CD14-positive monocyte (primary cell): ENCODE data around the gene CNNM2. TPM values are rescaled to one million over a fixed set of nuclear protein-coding genes. Genes with fewer than 3 reads are reported as not detected.
"Not testable (repeated sequence)": the region's sequence is repeated elsewhere in the genome, so short reads cannot be mapped to it uniquely, and the experiment has no call there.

Experiments used
- DNase-seq, 3 donors: peaks; one replicate each; pipeline ENCODE4 v3.0.0-alpha.2; 2011 to 2022
- H2AFZ ChIP-seq: 2 replicates; pipeline ENCODE4 v1.6.0; 2012; ENCODE audit warnings: mild to moderate bottlenecking, low read depth, low read length, inconsistent platforms; ENCODE audit not compliant: insufficient read depth, poor library complexity, severe bottlenecking
- H3K27ac ChIP-seq, 2 donors: 1 replicate in 1 of 2; 2 replicates in 1 of 2; pipeline ENCODE4 v1.5.1; 2012 to 2013; ENCODE audit warnings: low read length in 2 of 2, control low read depth in 1 of 2, inconsistent platforms in 1 of 2, low read depth in 1 of 2, mild to moderate bottlenecking in 1 of 2
- H3K27me3 ChIP-seq, 2 donors: one replicate each; pipeline versions ENCODE4 v1.6.0 to v1.6.1; 2011 to 2013; ENCODE audit warnings: low read length in 2 of 2; ENCODE audit not compliant: control insufficient read depth in 2 of 2, insufficient read depth in 2 of 2
- H3K36me3 ChIP-seq, 2 donors: replicated peaks in 1 of 2; 1 replicate in 1 of 2; 2 replicates in 1 of 2; pipeline versions ENCODE4 v1.5.1 to v1.6.1; 2012 to 2013; ENCODE audit warnings: low read length in 2 of 2, control low read depth in 1 of 2, inconsistent platforms in 1 of 2, mild to moderate bottlenecking in 1 of 2; ENCODE audit not compliant: insufficient read depth in 2 of 2, control insufficient read depth in 1 of 2
- H3K4me1 ChIP-seq, 2 donors: 1 replicate in 1 of 2; 2 replicates in 1 of 2; pipeline versions ENCODE4 v1.5.1 to v1.6.1; 2012 to 2013; ENCODE audit warnings: low read length in 2 of 2, control low read depth in 1 of 2, inconsistent platforms in 1 of 2, mild to moderate bottlenecking in 1 of 2, moderate library complexity in 1 of 2; ENCODE audit not compliant: insufficient read depth in 2 of 2, control insufficient read depth in 1 of 2
- H3K4me2 ChIP-seq: replicated peaks from 2 replicates; pipeline ENCODE3; 2012; ENCODE audit warnings: low read length, moderate library complexity, mild to moderate bottlenecking; ENCODE audit not compliant: poor library complexity, severe bottlenecking; ENCODE audit errors: extremely low read depth
- H3K4me3 ChIP-seq, 3 experiments: fragments of 200-600 bp in 1 of 3; sonication (generic) in 1 of 3; replicated peaks in 1 of 3; 1 replicate in 2 of 3; 2 replicates in 1 of 3; pipeline ENCODE4 v1.5.1; 2011 to 2013; ENCODE audit warnings: low read length in 3 of 3, mild to moderate bottlenecking in 3 of 3, control low read depth in 2 of 3, low read depth in 2 of 3, inconsistent platforms in 1 of 3, moderate library complexity in 1 of 3
- H3K79me2 ChIP-seq: 2 replicates; pipeline ENCODE4 v1.6.0; 2012; ENCODE audit warnings: mild to moderate bottlenecking, control low read depth, inconsistent platforms, low read length, moderate library complexity; ENCODE audit not compliant: insufficient read depth
- H3K9ac ChIP-seq: 2 replicates; pipeline ENCODE4 v1.6.0; 2017; ENCODE audit warnings: low read length, mild to moderate bottlenecking; ENCODE audit not compliant: insufficient read depth, poor library complexity, severe bottlenecking
- H3K9me3 ChIP-seq, 2 donors: replicated peaks in 1 of 2; 1 replicate in 1 of 2; 2 replicates in 1 of 2; pipeline versions ENCODE4 v1.5.1 to v1.6.1; 2012 to 2013; ENCODE audit warnings: low read length in 2 of 2, control low read depth in 1 of 2; ENCODE audit not compliant: control insufficient read depth in 1 of 2, insufficient read depth in 1 of 2
- H4K20me1 ChIP-seq: 2 replicates; pipeline ENCODE4 v1.6.0; 2012; ENCODE audit warnings: mild to moderate bottlenecking, low read length, control low read depth, moderate library complexity; ENCODE audit not compliant: insufficient read depth
- H3K27ac Mint-ChIP-seq, 7 donors: one replicate each; pipeline ENCODE4 v1.8.0; 2020; ENCODE audit warnings: mild to moderate bottlenecking in 7 of 7, mixed read lengths in 7 of 7, moderate library complexity in 6 of 7, inconsistent platforms in 2 of 7
- H3K27me3 Mint-ChIP-seq, 3 donors: one replicate each; pipeline ENCODE4 v1.8.0; 2021 to 2022; ENCODE audit warnings: low read depth in 3 of 3, mild to moderate bottlenecking in 3 of 3, mixed read lengths in 3 of 3, moderate library complexity in 3 of 3, inconsistent platforms in 1 of 3
- H3K36me3 Mint-ChIP-seq, 2 donors: one replicate each; pipeline ENCODE4 v1.8.0; 2020; ENCODE audit warnings: mixed read lengths in 2 of 2, inconsistent platforms in 1 of 2, mild to moderate bottlenecking in 1 of 2
- H3K4me1 Mint-ChIP-seq: one replicate; pipeline ENCODE4 v1.8.0; 2020; ENCODE audit warnings: mild to moderate bottlenecking, mixed read lengths
- H3K4me3 Mint-ChIP-seq, 2 donors: one replicate each; pipeline ENCODE4 v1.8.0; 2020; ENCODE audit warnings: mild to moderate bottlenecking in 2 of 2, mixed read lengths in 2 of 2, moderate library complexity in 1 of 2
- H3K9me3 Mint-ChIP-seq, 7 donors: one replicate each; pipeline ENCODE4 v1.8.0; 2020 to 2022; ENCODE audit warnings: mixed read lengths in 7 of 7, mild to moderate bottlenecking in 6 of 7, moderate library complexity in 6 of 7, inconsistent platforms in 2 of 7
- WGBS: methylation state at CpG from one replicate; pipeline ENCODE4 v1.1.5; 2013; ENCODE audit warnings: missing lambda C conversion rate; ENCODE audit not compliant: insufficient coverage; 5-methylcytosine and 5-hydroxymethylcytosine counted together
- intact Hi-C, 2 donors: fragments of 100-400 bp; cut with micrococcal nuclease; formaldehyde crosslinking; loops; one replicate each; pipeline versions ENCODE4 v1.15.0 to v1.15.1; 2023
- polyA plus RNA-seq, 3 donors: library from polyadenylated mRNA; depleted of rRNA in 1 of 3; unstranded in 2 of 3; stranded (reverse) in 1 of 3; fragments of 300-500 nt in 2 of 3; fragments of >200 nt in 1 of 3; fragmentation: Illumina TruSeq in 2 of 3; gene quantifications; 1 replicate in 2 of 3; 2 replicates in 1 of 3; pipeline ENCODE4 v1.2.3, GENCODE V29; 2012 to 2021
- TF ChIP-seq, protein P1 (sequence below): fragments of 200-600 bp; IDR thresholded peaks from one replicate; pipeline ENCODE4 v1.8.0; 2022; ENCODE audit warnings: antibody characterized with exemption, mild to moderate bottlenecking

The CNNM2 gene
- polyA plus RNA-seq, 3 donors, result 1.6 to 3.8 (median 2.2) TPM

DNA sequence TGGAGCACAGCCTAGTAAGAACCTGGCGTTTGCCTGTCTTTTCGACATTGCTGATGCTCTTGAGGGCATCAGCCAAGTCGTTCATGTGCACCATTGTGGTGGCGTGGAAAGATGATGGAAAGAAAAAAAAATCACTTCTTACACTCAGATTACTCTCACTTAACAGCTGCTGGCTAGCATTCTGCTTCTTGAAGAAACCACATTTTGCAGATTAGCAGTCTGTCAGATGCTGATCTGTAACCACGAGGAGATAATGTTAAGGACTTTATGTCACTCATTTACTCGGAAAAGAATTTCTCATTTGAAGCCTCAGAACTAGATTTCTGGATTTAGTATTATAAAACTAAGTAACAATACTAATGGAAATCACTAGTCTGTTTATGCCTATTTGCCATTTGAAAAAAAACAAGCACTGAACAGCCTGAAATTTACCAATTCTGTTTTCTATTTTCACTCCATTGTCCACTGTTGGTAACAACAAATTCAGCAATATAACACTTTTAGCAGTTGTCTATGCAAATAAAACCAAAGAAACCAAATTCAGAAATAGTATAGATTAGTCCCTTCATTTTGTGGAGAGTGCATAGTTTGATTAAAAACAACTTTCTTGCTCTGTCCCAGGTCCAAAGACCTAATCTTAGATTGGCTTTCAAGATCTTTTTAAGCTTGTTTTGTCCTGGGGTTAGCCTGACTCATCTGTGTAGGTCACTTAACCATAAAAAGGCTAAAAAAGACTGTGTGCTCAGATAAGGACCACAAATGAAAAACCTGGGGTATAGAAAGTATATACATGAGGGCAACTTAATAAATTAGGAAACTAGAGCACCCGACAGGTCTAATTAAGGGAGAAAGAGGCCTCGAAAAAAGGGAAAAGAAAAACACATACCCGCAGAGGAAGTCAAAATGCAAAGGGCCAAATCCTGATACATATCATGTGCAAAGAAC lies 207.5 kb downstream of the CNNM2 start:
- Histone ChIP-seq H3K79me2 (peaks cover 65% of the 10 kb centered on the region), H3K27me3 (no peaks in the 10 kb centered on the region), H3K4me1 (no peaks in the 10 kb centered on the region), H3K4me3 (no peak overlapping the region), H3K27ac (peak overlapping the region in 1 of 2 donors; percentile 26), H3K9me3 (no peaks in the 10 kb centered on the region), H2AFZ (no peak overlapping the region), H4K20me1 (peaks cover 72% of the 10 kb centered on the region), H3K36me3 (peaks cover 14 to 53% of the 10 kb centered on the region in 2 donors), H3K9ac (no peak overlapping the region), H3K4me2 (no peak overlapping the region)
- Mint-ChIP-seq H3K36me3 (peaks cover 26 to 56% of the 10 kb centered on the region in 2 donors), H3K9me3 (no peaks in the 10 kb centered on the region), H3K27ac (peak overlapping the region in 1 of 7 donors; percentile 6), H3K4me3 (no peak overlapping the region), H3K4me1 (peaks cover 2% of the 10 kb centered on the region), H3K27me3 (no peaks in the 10 kb centered on the region)
- WGBS, result 31% methylated on average over 3 of the region's 9 CpGs
- TF ChIP-seq, protein P1, sequence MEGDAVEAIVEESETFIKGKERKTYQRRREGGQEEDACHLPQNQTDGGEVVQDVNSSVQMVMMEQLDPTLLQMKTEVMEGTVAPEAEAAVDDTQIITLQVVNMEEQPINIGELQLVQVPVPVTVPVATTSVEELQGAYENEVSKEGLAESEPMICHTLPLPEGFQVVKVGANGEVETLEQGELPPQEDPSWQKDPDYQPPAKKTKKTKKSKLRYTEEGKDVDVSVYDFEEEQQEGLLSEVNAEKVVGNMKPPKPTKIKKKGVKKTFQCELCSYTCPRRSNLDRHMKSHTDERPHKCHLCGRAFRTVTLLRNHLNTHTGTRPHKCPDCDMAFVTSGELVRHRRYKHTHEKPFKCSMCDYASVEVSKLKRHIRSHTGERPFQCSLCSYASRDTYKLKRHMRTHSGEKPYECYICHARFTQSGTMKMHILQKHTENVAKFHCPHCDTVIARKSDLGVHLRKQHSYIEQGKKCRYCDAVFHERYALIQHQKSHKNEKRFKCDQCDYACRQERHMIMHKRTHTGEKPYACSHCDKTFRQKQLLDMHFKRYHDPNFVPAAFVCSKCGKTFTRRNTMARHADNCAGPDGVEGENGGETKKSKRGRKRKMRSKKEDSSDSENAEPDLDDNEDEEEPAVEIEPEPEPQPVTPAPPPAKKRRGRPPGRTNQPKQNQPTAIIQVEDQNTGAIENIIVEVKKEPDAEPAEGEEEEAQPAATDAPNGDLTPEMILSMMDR, result no peak
- no peak for DNase-seq
- intact Hi-C loops, result no loop called here

DNA sequence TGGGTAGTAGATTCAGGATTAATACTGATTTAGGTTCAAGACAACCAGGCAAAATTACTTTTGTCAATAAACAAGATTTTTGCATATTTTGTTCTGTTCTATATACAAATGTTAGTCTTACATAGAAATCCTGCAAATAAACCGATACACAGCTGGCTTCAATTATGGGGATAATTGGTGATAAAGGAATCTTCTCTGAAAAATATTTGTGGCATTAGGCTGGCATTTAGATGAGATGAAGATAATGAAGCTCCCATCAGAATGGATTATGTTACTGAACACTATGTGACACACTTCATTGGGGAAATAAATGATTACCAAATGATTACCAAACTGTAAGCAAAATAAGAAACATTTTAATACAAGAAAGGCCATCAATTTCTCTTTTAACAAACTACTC lies 209.1 kb downstream of the CNNM2 start:
- peaks cover 16 to 68% of the 10 kb centered on the region in 2 donors for H3K36me3 ChIP-seq
- intact Hi-C loops, result no loop called here
- no peak overlapping the region for H3K9ac ChIP-seq
- Mint-ChIP-seq H3K27me3 (no peaks in the 10 kb centered on the region), H3K9me3 (no peaks in the 10 kb centered on the region), H3K27ac (peak overlapping the region in 4 of 7 donors; percentile 5 to 38 (median 24)), H3K36me3 (peaks cover 35 to 66% of the 10 kb centered on the region in 2 donors), H3K4me3 (no peak overlapping the region), H3K4me1 (peaks cover 2% of the 10 kb centered on the region)
- no CpG with 5 or more reads among the region's 1 CpG for WGBS
- H3K9me3 ChIP-seq, result no peaks in the 10 kb centered on the region
- H3K27ac ChIP-seq, result no peak overlapping the region
- DNase-seq, result no peak
- TF ChIP-seq, protein P1, result no peak
- H3K79me2 ChIP-seq, result peaks cover 60% of the 10 kb centered on the region
- H3K27me3 ChIP-seq, result no peaks in the 10 kb centered on the region
- no peak overlapping the region for H3K4me3 ChIP-seq
- H3K4me2 ChIP-seq, result no peak overlapping the region
- peaks cover 72% of the 10 kb centered on the region for H4K20me1 ChIP-seq
- no peak overlapping the region for H2AFZ ChIP-seq
- no peaks in the 10 kb centered on the region for H3K4me1 ChIP-seq

DNA sequence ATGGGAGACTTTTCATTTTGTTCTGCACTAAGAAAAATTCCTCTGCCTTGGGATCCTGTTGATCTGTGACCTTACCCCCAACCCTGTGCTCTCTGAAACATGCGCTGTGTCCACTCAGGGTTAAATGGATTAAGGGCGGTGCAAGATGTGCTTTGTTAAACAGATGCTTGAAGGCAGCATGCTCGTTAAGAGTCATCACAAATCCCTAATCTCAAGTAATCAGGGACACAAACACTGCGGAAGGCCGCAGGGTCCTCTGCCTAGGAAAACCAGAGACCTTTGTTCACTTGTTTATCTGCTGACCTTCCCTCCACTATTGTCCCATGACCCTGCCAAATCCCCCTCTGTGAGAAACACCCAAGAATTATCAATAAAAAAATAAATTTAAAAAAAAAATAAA lies 212.1 kb downstream of the CNNM2 start:
- H3K4me1 Mint-ChIP-seq, intact Hi-C loops, H3K27ac Mint-ChIP-seq, H3K4me3 Mint-ChIP-seq, H3K27ac ChIP-seq, H3K9ac ChIP-seq, DNase-seq, H3K4me1 ChIP-seq, H3K27me3 ChIP-seq, H2AFZ ChIP-seq, H3K4me2 ChIP-seq, H3K9me3 ChIP-seq, H3K27me3 Mint-ChIP-seq, H3K4me3 ChIP-seq: not testable (repeated sequence)
- H4K20me1 ChIP-seq, result peaks cover 70% of the 10 kb centered on the region
- H3K36me3 ChIP-seq, result peaks cover 29 to 70% of the 10 kb centered on the region in 2 donors
- Mint-ChIP-seq H3K36me3 (peaks cover 47 to 71% of the 10 kb centered on the region in 2 donors), H3K9me3 (peaks cover 5 to 13% (median 7%) of the 10 kb centered on the region in 7 donors)
- peaks cover 43% of the 10 kb centered on the region for H3K79me2 ChIP-seq
- WGBS, result no CpG with 5 or more reads among the region's 5 CpGs
